ENCODE data around the gene IL17C.

The IL17C gene

GRCh38 chr16:88686062-88686438 is 47.7 kb downstream of the IL17C start:
- FAIRE-seq (no peak), DNase-seq (ENCODE audit: insufficient read length, low spot score) (no peak)
- TF ChIP-seq SPI1 (IDR thresholded peaks at IDR 0.05; ENCODE audit: low read depth, low read length) (no peak), TAF1 (IDR thresholded peaks at IDR 0.05; ENCODE audit: low read depth, low read length) (no peak), POU2F2 (IDR thresholded peaks at IDR 0.05; ENCODE audit: low read depth, low read length) (no peak), POLR2AphosphoS5 (IDR thresholded peaks at IDR 0.05; ENCODE audit: low read depth, low read length) (no peak), POLR2A (IDR thresholded peaks at IDR 0.05; ENCODE audit: low read depth, low read length) (no peak), PAX5 (IDR thresholded peaks at IDR 0.05; ENCODE audit: insufficient read depth, low read length, severe bottlenecking) (no peak)

GRCh38 chr16:88686439-88687253 is 48.3 kb downstream of the IL17C start, which contains the start of gene SNAI3:
TSS of gene SNAI3 (minus strand) at chr16:88686507. CDS start at chr16:88686406, 101 bp downstream.
- peak; percentile 95 for DNase-seq (ENCODE audit: insufficient read length, low spot score)
- peak; percentile 49; the same call in 1 of the 2 replicates for TF ChIP-seq POLR2AphosphoS5 (IDR thresholded peaks at IDR 0.05; ENCODE audit: low read depth, low read length)
- no peak for TF ChIP-seq TAF1 (IDR thresholded peaks at IDR 0.05; ENCODE audit: low read depth, low read length)
- TF ChIP-seq POLR2A (IDR thresholded peaks at IDR 0.05; ENCODE audit: low read depth, low read length) = no peak
- peak; percentile 29; the same call in 1 of the 2 replicates for TF ChIP-seq POU2F2 (IDR thresholded peaks at IDR 0.05; ENCODE audit: low read depth, low read length)
- peak; percentile 93 for FAIRE-seq

DNA sequence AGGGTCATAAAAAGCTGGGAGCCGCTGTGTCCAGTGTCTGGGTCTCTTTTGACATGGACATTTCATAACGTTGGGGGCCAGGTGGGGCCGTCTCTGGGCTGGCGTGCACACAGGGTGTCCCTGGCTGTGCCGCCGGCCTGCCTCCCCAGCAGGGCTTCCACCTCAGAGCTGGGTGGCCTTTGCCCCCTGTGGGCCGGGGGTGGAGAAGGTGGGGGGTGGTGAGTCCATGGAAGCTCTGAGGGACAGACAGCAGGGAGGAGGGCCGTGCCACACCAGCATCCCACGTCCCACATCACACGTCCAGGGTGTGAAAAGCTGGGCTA is 48.8 kb downstream of the IL17C start:
- FAIRE-seq (no peak), DNase-seq (ENCODE audit: insufficient read length, low spot score) (no peak)
- no peak for TF ChIP-seq PAX5 (IDR thresholded peaks at IDR 0.05; ENCODE audit: insufficient read depth, low read length, severe bottlenecking)
- no peak for TF ChIP-seq POLR2A (IDR thresholded peaks at IDR 0.05; ENCODE audit: low read depth, low read length)
- TF ChIP-seq TAF1 (IDR thresholded peaks at IDR 0.05; ENCODE audit: low read depth, low read length) = no peak
- no peak for TF ChIP-seq SPI1 (IDR thresholded peaks at IDR 0.05; ENCODE audit: low read depth, low read length)
- TF ChIP-seq POU2F2 (IDR thresholded peaks at IDR 0.05; ENCODE audit: low read depth, low read length) = no peak
- no peak for TF ChIP-seq POLR2AphosphoS5 (IDR thresholded peaks at IDR 0.05; ENCODE audit: low read depth, low read length)

DNA sequence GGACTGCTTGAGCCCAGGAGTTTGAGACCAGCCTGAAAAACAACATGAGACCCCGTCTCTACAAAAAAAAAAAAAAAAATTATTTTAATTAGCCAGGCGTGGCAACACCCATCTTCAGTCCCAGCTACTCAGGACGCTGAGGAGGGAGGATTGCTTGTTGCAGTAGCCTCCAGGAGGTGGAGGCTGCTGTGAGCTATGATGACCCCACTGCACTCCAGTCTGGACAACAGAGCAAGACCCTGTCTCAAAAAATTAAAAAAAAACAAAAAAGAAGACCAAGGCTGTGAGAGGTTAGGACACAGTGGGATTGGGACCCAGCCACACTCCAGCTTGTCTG is 49.3 kb downstream of the IL17C start:
- FAIRE-seq = no peak
- TF ChIP-seq PAX5 (IDR thresholded peaks at IDR 0.05; ENCODE audit: insufficient read depth, low read length, severe bottlenecking) (no peak), TAF1 (IDR thresholded peaks at IDR 0.05; ENCODE audit: low read depth, low read length) (no peak), POLR2AphosphoS5 (IDR thresholded peaks at IDR 0.05; ENCODE audit: low read depth, low read length) (no peak), POU2F2 (IDR thresholded peaks at IDR 0.05; ENCODE audit: low read depth, low read length) (no peak), SPI1 (IDR thresholded peaks at IDR 0.05; ENCODE audit: low read depth, low read length) (no peak), POLR2A (IDR thresholded peaks at IDR 0.05; ENCODE audit: low read depth, low read length) (no peak)
- DNase-seq (ENCODE audit: insufficient read length, low spot score) = no peak

GRCh38 chr16:88688013-88688778 is 49.8 kb downstream of the IL17C start:
- DNase-seq (ENCODE audit: insufficient read length, low spot score) = no peak
- TF ChIP-seq TAF1 (IDR thresholded peaks at IDR 0.05; ENCODE audit: low read depth, low read length) = no peak
- TF ChIP-seq POU2F2 (IDR thresholded peaks at IDR 0.05; ENCODE audit: low read depth, low read length) = no peak
- no peak for TF ChIP-seq POLR2AphosphoS5 (IDR thresholded peaks at IDR 0.05; ENCODE audit: low read depth, low read length)
- TF ChIP-seq PAX5 (IDR thresholded peaks at IDR 0.05; ENCODE audit: insufficient read depth, low read length, severe bottlenecking) = no peak
- TF ChIP-seq SPI1 (IDR thresholded peaks at IDR 0.05; ENCODE audit: low read depth, low read length) = no peak
- TF ChIP-seq POLR2A (IDR thresholded peaks at IDR 0.05; ENCODE audit: low read depth, low read length) = no peak
- FAIRE-seq = no peak
